Trophoblast cell (in vitro differentiated cells and primary cell): ENCODE data around the gene RAB11FIP5.
A peak's percentile ranks its signal among the peaks of the same experiment; 100 is the strongest.
"Not testable (repeated sequence)": the region's sequence is repeated elsewhere in the genome, so short reads cannot be mapped to it uniquely, and the experiment has no call there.

Experiments used
- DNase-seq, 2 donors: peaks; one replicate each; pipeline ENCODE4 v3.0.0-alpha.2; 2016
- H2AFZ ChIP-seq: 2 replicates; pipeline ENCODE4 v1.6.1; 2013; ENCODE audit warnings: low read length, moderate library complexity, mild to moderate bottlenecking; ENCODE audit not compliant: insufficient read depth, poor library complexity
- H2AK5ac ChIP-seq: 2 replicates; pipeline ENCODE4 v1.6.1; 2013; ENCODE audit warnings: mild to moderate bottlenecking, low read length
- H2BK120ac ChIP-seq: 2 replicates; pipeline ENCODE4 v1.6.1; 2013; ENCODE audit warnings: low read length, mild to moderate bottlenecking, moderate library complexity; ENCODE audit not compliant: insufficient read depth, poor library complexity
- H2BK12ac ChIP-seq: 2 replicates; pipeline ENCODE4 v1.6.1; 2013; ENCODE audit warnings: mild to moderate bottlenecking, low read length, moderate library complexity
- H2BK5ac ChIP-seq: 2 replicates; pipeline ENCODE4 v1.6.1; 2013; ENCODE audit warnings: low read length, low read depth, moderate library complexity, mild to moderate bottlenecking; ENCODE audit not compliant: poor library complexity
- H3K14ac ChIP-seq: 2 replicates; pipeline ENCODE4 v1.6.1; 2013; ENCODE audit warnings: mild to moderate bottlenecking, low read length
- H3K18ac ChIP-seq: 2 replicates; pipeline ENCODE4 v1.6.1; 2013; ENCODE audit warnings: mild to moderate bottlenecking, low read length
- H3K23ac ChIP-seq: 2 replicates; pipeline ENCODE4 v1.6.1; 2013; ENCODE audit warnings: low read length
- H3K27ac ChIP-seq: 2 replicates; pipeline ENCODE4 v1.5.1; 2013; ENCODE audit warnings: low read depth, mild to moderate bottlenecking, inconsistent platforms, low read length, moderate library complexity
- H3K27me3 ChIP-seq: 2 replicates; pipeline ENCODE4 v1.6.1; 2013; ENCODE audit warnings: inconsistent platforms, mild to moderate bottlenecking, low read length, moderate library complexity; ENCODE audit not compliant: insufficient read depth
- H3K36me3 ChIP-seq, 2 experiments: 1 replicate in 1 of 2; 2 replicates in 1 of 2; pipeline ENCODE4 v1.6.1; 2013; ENCODE audit warnings: low read length in 2 of 2, mild to moderate bottlenecking in 2 of 2, moderate library complexity in 1 of 2; ENCODE audit not compliant: insufficient read depth in 2 of 2, control insufficient read depth in 1 of 2
- H3K4ac ChIP-seq: 2 replicates; pipeline ENCODE4 v1.6.1; 2013; ENCODE audit warnings: low read depth, mild to moderate bottlenecking, low read length, moderate library complexity
- H3K4me1 ChIP-seq, 2 experiments: 1 replicate in 1 of 2; 2 replicates in 1 of 2; pipeline ENCODE4 v1.6.1; 2013; ENCODE audit warnings: low read length in 2 of 2, mild to moderate bottlenecking in 2 of 2, moderate library complexity in 1 of 2; ENCODE audit not compliant: insufficient read depth in 2 of 2, control insufficient read depth in 1 of 2
- H3K4me2 ChIP-seq: 2 replicates; pipeline ENCODE4 v1.6.1; 2013; ENCODE audit warnings: inconsistent platforms, mild to moderate bottlenecking, low read length, moderate library complexity
- H3K4me3 ChIP-seq: 2 replicates; pipeline ENCODE4 v1.5.1; 2013; ENCODE audit warnings: mild to moderate bottlenecking, low read depth, low read length, inconsistent platforms
- H3K79me1 ChIP-seq: one replicate; pipeline ENCODE4 v1.6.1; 2013; ENCODE audit warnings: low read length
- H3K79me2 ChIP-seq: 2 replicates; pipeline ENCODE4 v1.6.1; 2013; ENCODE audit warnings: low read length, mild to moderate bottlenecking; ENCODE audit not compliant: control insufficient read depth, insufficient read depth, poor library complexity
- H3K9ac ChIP-seq: 2 replicates; pipeline ENCODE4 v1.6.1; 2013; ENCODE audit warnings: mild to moderate bottlenecking, low read length
- H3K9me3 ChIP-seq: 2 replicates; pipeline ENCODE4 v1.6.1; 2013; ENCODE audit warnings: low read depth, mild to moderate bottlenecking, control low read depth, inconsistent platforms, low read length; ENCODE audit not compliant: insufficient read depth
- H4K12ac ChIP-seq: 2 replicates; pipeline ENCODE4 v1.6.1; 2013; ENCODE audit warnings: low read depth, mild to moderate bottlenecking, low read length, moderate library complexity
- H4K8ac ChIP-seq: 2 replicates; pipeline ENCODE4 v1.6.1; 2013; ENCODE audit warnings: low read depth, mild to moderate bottlenecking, low read length, moderate library complexity
- H4K91ac ChIP-seq: one replicate; pipeline ENCODE4 v1.6.1; 2013; ENCODE audit warnings: low read depth, mild to moderate bottlenecking, low read length, moderate library complexity
- WGBS: extraction: QIAGEN DNeasy Blood & Tissue Kit; methylation state at CpG from one replicate; pipeline ENCODE4 v1.1.7; 2013; ENCODE audit warnings: missing lambda C conversion rate; ENCODE audit not compliant: insufficient read length, insufficient coverage; ENCODE audit errors: extremely low coverage; 5-methylcytosine and 5-hydroxymethylcytosine counted together

Gene RAB11FIP5

GRCh38 chr2:73099486-73099885 lies 13.3 kb downstream of the RAB11FIP5 start:
- Histone ChIP-seq H3K9ac (no peak overlapping the region), H3K4me2 (no peak overlapping the region), H3K79me1 (no peaks in the 10 kb centered on the region), H3K4me1 (peaks cover 0 to under 1% of the 10 kb centered on the region in 2 experiments), H4K8ac (no peak overlapping the region), H3K14ac (no peak overlapping the region), H2BK12ac (no peak overlapping the region), H3K27me3 (no peaks in the 10 kb centered on the region), H3K23ac (no peak overlapping the region), H4K12ac (no peak overlapping the region), H3K4ac (no peak overlapping the region), H3K9me3 (no peaks in the 10 kb centered on the region), H3K4me3 (no peak overlapping the region), H2AFZ (no peak overlapping the region), H3K18ac (no peak overlapping the region), H2BK5ac (no peak overlapping the region), H3K79me2 (no peaks in the 10 kb centered on the region), H4K91ac (no peak overlapping the region), H2AK5ac (no peak overlapping the region), H2BK120ac (no peak overlapping the region), H3K36me3 (no peaks in the 10 kb centered on the region), H3K27ac (no peak overlapping the region)
- no CpG with 5 or more reads among the region's 3 CpGs for WGBS
- no peak for DNase-seq

- no peak overlapping the region for H3K4me3 ChIP-seq
- no peak overlapping the region for H2BK12ac ChIP-seq
- no peak overlapping the region for H2AK5ac ChIP-seq
- H3K4me2 ChIP-seq: no peak overlapping the region
- no peak overlapping the region for H4K8ac ChIP-seq
- no peak overlapping the region for H3K14ac ChIP-seq
- no peak overlapping the region for H2AFZ ChIP-seq
- H3K79me1 ChIP-seq: peaks cover 7% of the 10 kb centered on the region
- H3K27me3 ChIP-seq: no peaks in the 10 kb centered on the region
- H2BK120ac ChIP-seq: no peak overlapping the region
- H3K23ac ChIP-seq: no peak overlapping the region
- no CpG with 5 or more reads among the region's 3 CpGs for WGBS
- no peak overlapping the region for H4K91ac ChIP-seq
- H3K79me2 ChIP-seq: peaks cover 2% of the 10 kb centered on the region
- H3K36me3 ChIP-seq: no peaks in the 10 kb centered on the region
- H4K12ac ChIP-seq: no peak overlapping the region
- no peak overlapping the region for H3K9ac ChIP-seq
- H3K27ac ChIP-seq: no peak overlapping the region
- H3K18ac ChIP-seq: no peak overlapping the region
- DNase-seq: no peak
- no peaks in the 10 kb centered on the region for H3K9me3 ChIP-seq
- H3K4me1 ChIP-seq: peaks cover 17% of the 10 kb centered on the region in 2 experiments
- no peak overlapping the region for H2BK5ac ChIP-seq
- no peak overlapping the region for H3K4ac ChIP-seq
Measured at GRCh38 chr2:73095910-73096309, 16.8 kb downstream of the RAB11FIP5 start.

GRCh38 chr2:73093601-73094218 lies 19.0 kb downstream of the RAB11FIP5 start:
- H3K14ac ChIP-seq, H2BK120ac ChIP-seq, H3K4me2 ChIP-seq, DNase-seq, H2AFZ ChIP-seq, H3K36me3 ChIP-seq, H3K9ac ChIP-seq, H3K27ac ChIP-seq, H3K79me2 ChIP-seq, H3K23ac ChIP-seq, H2BK5ac ChIP-seq, H3K27me3 ChIP-seq, H4K12ac ChIP-seq, H2AK5ac ChIP-seq, H3K4ac ChIP-seq, H3K18ac ChIP-seq, H4K91ac ChIP-seq, H3K4me3 ChIP-seq, H2BK12ac ChIP-seq, H3K9me3 ChIP-seq, H4K8ac ChIP-seq: not testable (repeated sequence)
- peaks cover 16% of the 10 kb centered on the region for H3K79me1 ChIP-seq
- peaks cover 28 to 36% of the 10 kb centered on the region in 2 experiments for H3K4me1 ChIP-seq
- no CpG with 5 or more reads among the region's 17 CpGs for WGBS

GRCh38 chr2:73092146-73092783 lies 20.5 kb downstream of the RAB11FIP5 start:
- H3K4me2 ChIP-seq: no peak overlapping the region
- H2BK120ac ChIP-seq: peak overlapping the region; percentile 9
- no peak overlapping the region for H4K91ac ChIP-seq
- H3K4ac ChIP-seq: no peak overlapping the region
- no peaks in the 10 kb centered on the region for H3K27me3 ChIP-seq
- H3K14ac ChIP-seq: no peak overlapping the region
- no peak overlapping the region for H2BK5ac ChIP-seq
- no peak overlapping the region for H2AFZ ChIP-seq
- peaks cover 7% of the 10 kb centered on the region for H3K79me2 ChIP-seq
- WGBS: no CpG with 5 or more reads among the region's 7 CpGs
- H3K4me3 ChIP-seq: no peak overlapping the region
- H3K27ac ChIP-seq: no peak overlapping the region
- H3K9ac ChIP-seq: no peak overlapping the region
- peaks cover 17% of the 10 kb centered on the region for H3K79me1 ChIP-seq
- no peak for DNase-seq
- H3K18ac ChIP-seq: peak overlapping the region; percentile 24
- peaks cover 37 to 47% of the 10 kb centered on the region in 2 experiments for H3K4me1 ChIP-seq
- H2BK12ac ChIP-seq: no peak overlapping the region
- H3K36me3 ChIP-seq: peaks cover 13 to 14% of the 10 kb centered on the region in 2 experiments
- H3K9me3 ChIP-seq: no peaks in the 10 kb centered on the region
- peak overlapping the region; percentile 15 for H2AK5ac ChIP-seq
- H3K23ac ChIP-seq: no peak overlapping the region
- H4K8ac ChIP-seq: no peak overlapping the region
- no peak overlapping the region for H4K12ac ChIP-seq
